ENCODE data around the gene ADAM22.

The ADAM22 gene

GRCh38 chr7:88202799-88203198 lies 268.7 kb downstream of the ADAM22 start:
- TF ChIP-seq TAF1 (IDR thresholded peaks at IDR 0.05; ENCODE audit: borderline replicate concordance, insufficient read depth, low read length) = no peak
- no peak for TF ChIP-seq SIN3A (IDR thresholded peaks at IDR 0.05; ENCODE audit: borderline replicate concordance, insufficient read depth, low read length)
- no peak for TF ChIP-seq FOXP2 (optimal IDR thresholded peaks at IDR 0.05; ENCODE audit: borderline replicate concordance, extremely low read depth, extremely low read length, insufficient read depth)
- no peak for TF ChIP-seq REST (IDR thresholded peaks at IDR 0.05; ENCODE audit: insufficient read depth in 1 of 2, low read depth in 2 of 2, low read length in 2 of 2)
- TF ChIP-seq POLR2AphosphoS5 (IDR thresholded peaks at IDR 0.05; ENCODE audit: low read depth, low read length) = no peak

- TF ChIP-seq POLR2AphosphoS5 (IDR thresholded peaks at IDR 0.05; ENCODE audit: low read depth, low read length) = no peak
- no peak for TF ChIP-seq TAF1 (IDR thresholded peaks at IDR 0.05; ENCODE audit: borderline replicate concordance, insufficient read depth, low read length)
- TF ChIP-seq SIN3A (IDR thresholded peaks at IDR 0.05; ENCODE audit: borderline replicate concordance, insufficient read depth, low read length) = no peak
- TF ChIP-seq REST (IDR thresholded peaks at IDR 0.05; ENCODE audit: insufficient read depth in 1 of 2, low read depth in 2 of 2, low read length in 2 of 2) = no peak
- no peak for TF ChIP-seq FOXP2 (optimal IDR thresholded peaks at IDR 0.05; ENCODE audit: borderline replicate concordance, extremely low read depth, extremely low read length, insufficient read depth)
These were observed 269.4 kb downstream of the ADAM22 start for GRCh38 chr7:88203401-88203800.

- no peak for TF ChIP-seq FOXP2 (optimal IDR thresholded peaks at IDR 0.05; ENCODE audit: borderline replicate concordance, extremely low read depth, extremely low read length, insufficient read depth)
- TF ChIP-seq SIN3A (IDR thresholded peaks at IDR 0.05; ENCODE audit: borderline replicate concordance, insufficient read depth, low read length) = no peak
- no peak for TF ChIP-seq POLR2AphosphoS5 (IDR thresholded peaks at IDR 0.05; ENCODE audit: low read depth, low read length)
- no peak for TF ChIP-seq TAF1 (IDR thresholded peaks at IDR 0.05; ENCODE audit: borderline replicate concordance, insufficient read depth, low read length)
- no peak for TF ChIP-seq REST (IDR thresholded peaks at IDR 0.05; ENCODE audit: insufficient read depth in 1 of 2, low read depth in 2 of 2, low read length in 2 of 2)
These were observed 270.6 kb downstream of the ADAM22 start for GRCh38 chr7:88204525-88205110.

- TF ChIP-seq POLR2AphosphoS5 (IDR thresholded peaks at IDR 0.05; ENCODE audit: low read depth, low read length) (no peak), REST (IDR thresholded peaks at IDR 0.05; ENCODE audit: insufficient read depth in 1 of 2, low read depth in 2 of 2, low read length in 2 of 2) (no peak), SIN3A (IDR thresholded peaks at IDR 0.05; ENCODE audit: borderline replicate concordance, insufficient read depth, low read length) (no peak), FOXP2 (optimal IDR thresholded peaks at IDR 0.05; ENCODE audit: borderline replicate concordance, extremely low read depth, extremely low read length, insufficient read depth) (no peak)
These were observed 271.1 kb downstream of the ADAM22 start for GRCh38 chr7:88205179-88205578.

GRCh38 chr7:88206254-88206653 lies 272.2 kb downstream of the ADAM22 start:
- TF ChIP-seq POLR2AphosphoS5 (IDR thresholded peaks at IDR 0.05; ENCODE audit: low read depth, low read length) (no peak), FOXP2 (optimal IDR thresholded peaks at IDR 0.05; ENCODE audit: borderline replicate concordance, extremely low read depth, extremely low read length, insufficient read depth) (no peak), TAF1 (IDR thresholded peaks at IDR 0.05; ENCODE audit: borderline replicate concordance, insufficient read depth, low read length) (no peak), REST (IDR thresholded peaks at IDR 0.05; ENCODE audit: insufficient read depth in 1 of 2, low read depth in 2 of 2, low read length in 2 of 2) (no peak), SIN3A (IDR thresholded peaks at IDR 0.05; ENCODE audit: borderline replicate concordance, insufficient read depth, low read length) (no peak)

All from PFSK-1 (cell line).